Smooth muscle cell (in vitro differentiated cells): ENCODE data around the gene SPTSSA. TPM values are rescaled to one million over a fixed set of nuclear protein-coding genes. Genes with fewer than 3 reads are reported as not detected.
"Not testable (repeated sequence)": the region's sequence is repeated elsewhere in the genome, so short reads cannot be mapped to it uniquely, and the experiment has no call there.

ENCODE experiments used
- DNase-seq: peaks from one replicate; lab custom pipeline; 2025; ENCODE audit not compliant: unreplicated experiment; lab: John Stamatoyannopoulos, UW
- H2AFZ ChIP-seq: fragments of 200-600 bp; sonication (generic); 2 replicates; pipeline ENCODE4 v1.6.0; 2016; ENCODE audit warnings: antibody characterized with exemption, low read depth, mild to moderate bottlenecking
- H3F3A ChIP-seq: fragments of 200-600 bp; sonication (generic); 2 replicates; pipeline ENCODE4 v1.6.0; 2017; ENCODE audit warnings: antibody characterized with exemption, low read depth
- H3K27ac ChIP-seq: fragments of 200-600 bp; sonication (generic); 2 replicates; pipeline ENCODE4 v1.5.1; 2016; ENCODE audit warnings: low read depth, mild to moderate bottlenecking
- H3K27me3 ChIP-seq: fragments of 200-600 bp; sonication (generic); 2 replicates; pipeline ENCODE4 v1.6.1; 2016; ENCODE audit warnings: low read depth, mild to moderate bottlenecking
- H3K36me3 ChIP-seq: fragments of 200-600 bp; sonication (generic); 2 replicates; pipeline ENCODE4 v1.5.1; 2016; ENCODE audit warnings: low read depth
- H3K4me1 ChIP-seq: fragments of 200-600 bp; sonication (generic); 2 replicates; pipeline ENCODE4 v1.5.1; 2016; ENCODE audit warnings: low read depth
- H3K4me2 ChIP-seq: fragments of 200-600 bp; sonication (generic); 2 replicates; pipeline ENCODE4 v1.6.0; 2016; ENCODE audit warnings: mild to moderate bottlenecking
- H3K4me3 ChIP-seq: fragments of 200-600 bp; sonication (generic); 2 replicates; pipeline ENCODE4 v1.5.1; 2016; ENCODE audit warnings: mild to moderate bottlenecking
- H3K79me2 ChIP-seq: fragments of 200-600 bp; sonication (generic); 2 replicates; pipeline ENCODE4 v1.6.0; 2016; ENCODE audit warnings: low read depth, mild to moderate bottlenecking
- H3K9ac ChIP-seq: fragments of 200-600 bp; sonication (generic); 2 replicates; pipeline ENCODE4 v1.6.0; 2016; ENCODE audit warnings: low read depth
- H3K9me3 ChIP-seq: fragments of 200-600 bp; sonication (generic); replicated peaks from 2 replicates; pipeline ENCODE4 v1.5.1; 2016; ENCODE audit warnings: low read depth
- H4K20me1 ChIP-seq: fragments of 200-600 bp; sonication (generic); 2 replicates; pipeline ENCODE4 v1.6.0; 2016; ENCODE audit warnings: low read depth
- WGBS: methylation state at CpG from one replicate; pipeline ENCODE4 v1.1.7; 2016; ENCODE audit warnings: low lambda C conversion rate; 5-methylcytosine and 5-hydroxymethylcytosine counted together
- polyA plus RNA-seq: library from polyadenylated mRNA; unstranded; fragments of >200 nt; fragmentation: Nextera tagmentation; extraction: Ambion mirVana; gene quantifications from 2 replicates; pipeline ENCODE4 v1.2.1, GENCODE V29; 2016
- total RNA-seq: library from RNA; depleted of rRNA; stranded (reverse); fragments of >200 nt; gene quantifications from 2 replicates; pipeline ENCODE4 v1.2.3, GENCODE V29; 2014
- TF ChIP-seq, protein P1 (sequence below): fragments of 200-600 bp; sonication (generic); IDR thresholded peaks from 2 replicates; pipeline ENCODE4 v1.5.1; 2017; ENCODE audit warnings: borderline replicate concordance, mild to moderate bottlenecking, antibody characterized with exemption; ENCODE audit not compliant: insufficient read depth, poor library complexity, severe bottlenecking

SPTSSA gene
- total and polyA plus RNA-seq, 2 experiments from 2014 or later, result 22.8 to 23.7 TPM

DNA sequence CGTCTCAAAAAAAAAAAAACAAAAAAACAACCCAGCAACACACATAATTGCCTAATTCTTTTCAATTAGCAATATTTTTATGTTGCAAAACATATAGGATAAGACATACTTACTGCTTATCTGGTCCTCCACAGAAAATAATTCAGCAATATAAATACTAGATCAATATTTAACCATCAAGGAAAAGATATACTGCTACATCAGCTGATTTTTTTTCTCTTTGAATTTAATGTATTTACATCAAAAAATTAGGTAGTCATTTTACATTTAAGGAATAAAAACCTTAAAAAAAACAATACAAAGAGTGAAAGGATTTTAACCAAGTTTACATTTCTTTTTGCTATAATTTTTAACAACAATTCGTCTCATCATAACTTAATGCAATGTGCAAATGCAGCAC, 28.1 kb downstream of the SPTSSA start:
- Histone ChIP-seq H3K9me3 (no peaks in the 10 kb centered on the region), H3K4me3 (no peak overlapping the region), H3K4me1 (peaks cover 4% of the 10 kb centered on the region), H3K9ac (no peak overlapping the region), H3F3A (peaks cover 4% of the 10 kb centered on the region), H3K27me3 (no peaks in the 10 kb centered on the region), H2AFZ (no peak overlapping the region), H4K20me1 (peaks cover 45% of the 10 kb centered on the region), H3K27ac (no peak overlapping the region), H3K36me3 (no peaks in the 10 kb centered on the region), H3K79me2 (peaks cover 14% of the 10 kb centered on the region), H3K4me2 (no peak overlapping the region)
- WGBS, result 100% methylated on average over 2 of the region's 2 CpGs
- TF ChIP-seq, protein P1, sequence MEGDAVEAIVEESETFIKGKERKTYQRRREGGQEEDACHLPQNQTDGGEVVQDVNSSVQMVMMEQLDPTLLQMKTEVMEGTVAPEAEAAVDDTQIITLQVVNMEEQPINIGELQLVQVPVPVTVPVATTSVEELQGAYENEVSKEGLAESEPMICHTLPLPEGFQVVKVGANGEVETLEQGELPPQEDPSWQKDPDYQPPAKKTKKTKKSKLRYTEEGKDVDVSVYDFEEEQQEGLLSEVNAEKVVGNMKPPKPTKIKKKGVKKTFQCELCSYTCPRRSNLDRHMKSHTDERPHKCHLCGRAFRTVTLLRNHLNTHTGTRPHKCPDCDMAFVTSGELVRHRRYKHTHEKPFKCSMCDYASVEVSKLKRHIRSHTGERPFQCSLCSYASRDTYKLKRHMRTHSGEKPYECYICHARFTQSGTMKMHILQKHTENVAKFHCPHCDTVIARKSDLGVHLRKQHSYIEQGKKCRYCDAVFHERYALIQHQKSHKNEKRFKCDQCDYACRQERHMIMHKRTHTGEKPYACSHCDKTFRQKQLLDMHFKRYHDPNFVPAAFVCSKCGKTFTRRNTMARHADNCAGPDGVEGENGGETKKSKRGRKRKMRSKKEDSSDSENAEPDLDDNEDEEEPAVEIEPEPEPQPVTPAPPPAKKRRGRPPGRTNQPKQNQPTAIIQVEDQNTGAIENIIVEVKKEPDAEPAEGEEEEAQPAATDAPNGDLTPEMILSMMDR, result no peak
- DNase-seq, result no peak

DNA sequence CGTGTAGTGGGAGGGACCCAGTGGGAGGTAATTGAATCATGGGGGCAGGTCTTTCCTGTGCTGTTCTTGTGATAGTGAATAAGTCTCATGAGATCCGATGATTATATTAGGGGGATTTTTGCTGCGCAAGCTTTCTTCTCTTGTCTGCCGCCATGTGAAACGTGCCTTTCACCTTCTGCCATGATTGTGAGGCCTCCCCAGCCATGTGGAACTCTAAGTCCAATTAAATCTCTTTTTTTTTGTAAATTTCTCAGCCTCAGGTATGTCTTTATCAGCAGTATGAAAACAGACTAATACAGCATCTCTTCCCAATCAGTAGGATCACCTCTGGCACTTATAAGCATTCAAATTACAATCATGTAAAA, 34.0 kb downstream of the SPTSSA start:
- not testable (repeated sequence) for H3F3A ChIP-seq, H2AFZ ChIP-seq, H3K9me3 ChIP-seq, H3K36me3 ChIP-seq, H4K20me1 ChIP-seq, H3K4me1 ChIP-seq, H3K4me3 ChIP-seq, H3K4me2 ChIP-seq, H3K27me3 ChIP-seq, H3K9ac ChIP-seq, DNase-seq, H3K79me2 ChIP-seq, H3K27ac ChIP-seq
- 92% methylated on average over 5 of the region's 5 CpGs for WGBS

DNA sequence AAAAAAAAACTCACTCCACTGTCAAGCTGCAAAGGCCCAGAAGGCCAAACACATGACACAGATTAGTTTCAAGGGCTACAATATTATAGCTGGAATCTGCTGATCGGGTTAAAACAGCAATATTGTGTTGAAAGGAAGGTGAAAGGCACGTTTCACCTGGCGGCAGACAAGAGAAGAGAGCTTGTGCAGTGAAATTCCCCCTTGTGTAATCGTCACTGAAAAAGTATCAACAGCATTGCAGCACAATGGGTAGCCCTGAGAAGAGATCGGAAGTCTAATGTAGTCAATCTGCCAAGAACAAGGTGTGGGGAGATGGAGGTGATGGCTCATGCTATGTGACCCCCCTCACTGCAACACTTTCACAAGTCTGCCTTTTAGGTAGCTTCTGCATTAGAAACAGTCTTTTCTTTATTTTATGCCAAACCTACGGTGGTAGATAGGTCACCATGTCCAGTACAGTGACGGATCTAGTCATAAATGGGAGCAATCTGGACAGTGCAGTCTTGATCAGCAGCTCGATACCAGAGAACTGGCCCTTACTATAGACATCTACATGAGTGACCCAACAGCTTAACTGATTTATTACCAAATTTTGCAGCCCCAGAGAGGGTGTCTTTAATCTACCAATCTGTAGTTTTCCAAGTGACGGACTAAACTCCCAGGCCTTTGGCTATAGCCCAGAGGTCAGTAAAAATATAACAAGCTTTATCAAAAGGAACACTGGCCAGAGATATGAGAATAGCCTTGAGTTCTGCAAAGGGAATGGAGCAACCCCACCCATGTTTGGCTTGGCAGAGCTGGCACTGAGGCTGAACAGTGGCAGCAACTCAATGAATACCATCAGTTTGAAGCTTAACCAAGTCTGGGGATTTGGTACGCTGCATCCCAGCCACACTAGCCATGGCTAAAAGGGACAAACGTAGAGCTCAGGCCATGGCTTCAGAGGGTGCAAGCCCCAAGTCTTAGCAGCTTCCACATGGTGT, 35.4 kb downstream of the SPTSSA start:
- Histone ChIP-seq H3K27ac (no peak overlapping the region), H3K9ac (no peak overlapping the region), H4K20me1 (no peaks in the 10 kb centered on the region), H3F3A (no peaks in the 10 kb centered on the region), H3K9me3 (no peaks in the 10 kb centered on the region), H3K27me3 (no peaks in the 10 kb centered on the region), H3K79me2 (no peaks in the 10 kb centered on the region), H3K4me2 (no peak overlapping the region), H2AFZ (no peak overlapping the region), H3K4me1 (no peaks in the 10 kb centered on the region), H3K36me3 (no peaks in the 10 kb centered on the region), H3K4me3 (no peak overlapping the region)
- DNase-seq, result no peak
- 95% methylated on average over 11 of the region's 11 CpGs for WGBS
- TF ChIP-seq, protein P1, result no peak

DNA sequence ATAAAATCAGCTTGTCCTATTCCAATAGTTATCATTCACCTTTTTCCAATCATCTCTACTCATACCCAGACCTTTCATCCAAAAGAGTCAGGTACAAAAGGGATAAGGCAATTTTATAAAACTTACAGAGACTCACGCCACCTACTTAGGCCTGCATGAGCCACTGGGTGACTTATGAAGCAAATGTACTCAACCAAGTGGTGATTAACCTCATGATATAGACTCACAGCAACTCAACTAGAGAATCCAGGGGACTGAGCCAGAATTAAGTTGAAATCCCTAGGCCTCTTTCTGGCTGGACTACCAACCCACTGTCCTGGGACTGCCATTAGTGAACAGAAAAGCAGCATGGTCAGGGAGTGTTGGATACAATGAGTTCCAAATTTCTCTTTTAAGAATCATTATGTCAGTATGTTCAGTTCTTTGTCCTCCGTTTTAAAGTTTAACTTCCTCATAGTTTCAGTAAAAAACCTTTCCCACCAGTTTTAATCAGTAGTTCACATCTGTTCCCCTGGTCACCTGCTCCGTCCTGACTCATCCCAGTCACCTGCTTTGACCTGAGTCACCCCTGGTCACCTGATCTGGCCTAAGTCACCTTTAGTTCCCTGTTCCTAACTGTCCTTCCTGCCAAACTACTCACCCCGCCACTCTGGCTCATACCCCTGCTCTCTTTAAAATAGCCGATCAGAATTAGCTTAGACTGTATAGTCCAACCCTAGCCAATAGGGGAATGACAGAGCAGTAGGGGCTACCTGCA, 36.8 kb downstream of the SPTSSA start:
- Histone ChIP-seq H2AFZ (no peak overlapping the region), H3K79me2 (no peaks in the 10 kb centered on the region), H3K4me2 (no peak overlapping the region), H3F3A (no peaks in the 10 kb centered on the region), H3K27me3 (no peaks in the 10 kb centered on the region), H3K36me3 (no peaks in the 10 kb centered on the region), H3K27ac (no peak overlapping the region), H4K20me1 (no peaks in the 10 kb centered on the region), H3K9ac (no peak overlapping the region), H3K4me3 (no peak overlapping the region), H3K4me1 (peaks cover 5% of the 10 kb centered on the region), H3K9me3 (no peaks in the 10 kb centered on the region)
- DNase-seq, result no peak
- TF ChIP-seq, protein P1, result no peak
- 84% methylated on average over 5 of the region's 5 CpGs for WGBS
